Glutamatergic neuron (in vitro differentiated cells): ENCODE results near the gene ALAD. TPM values are rescaled to one million over a fixed set of nuclear protein-coding genes. Genes with fewer than 3 reads are reported as not detected.

Experiments used
- DNase-seq: peaks from one replicate; pipeline ENCODE4 v3.0.0; 2022
- H3K27ac Mint-ChIP-seq: one replicate; pipeline ENCODE4 v1.8.0; 2020; ENCODE audit warnings: mild to moderate bottlenecking, mixed read lengths, inconsistent platforms; ENCODE audit not compliant: unreplicated experiment
- H3K27me3 Mint-ChIP-seq: one replicate; pipeline ENCODE4 v1.8.0; 2020; ENCODE audit warnings: mild to moderate bottlenecking, moderate library complexity, mixed read lengths, inconsistent platforms; ENCODE audit not compliant: unreplicated experiment
- H3K36me3 Mint-ChIP-seq: one replicate; pipeline ENCODE4 v1.8.0; 2020; ENCODE audit warnings: mild to moderate bottlenecking, mixed read lengths, inconsistent platforms; ENCODE audit not compliant: unreplicated experiment
- H3K4me1 Mint-ChIP-seq: one replicate; pipeline ENCODE4 v1.8.0; 2020; ENCODE audit warnings: mild to moderate bottlenecking, low read depth, mixed read lengths, inconsistent platforms; ENCODE audit not compliant: unreplicated experiment
- H3K4me3 Mint-ChIP-seq: one replicate; pipeline ENCODE4 v1.8.0; 2020; ENCODE audit warnings: mild to moderate bottlenecking, mixed read lengths, inconsistent platforms; ENCODE audit not compliant: unreplicated experiment
- H3K9me3 Mint-ChIP-seq: one replicate; pipeline ENCODE4 v1.8.0; 2020; ENCODE audit warnings: mild to moderate bottlenecking, moderate library complexity, mixed read lengths, inconsistent platforms; ENCODE audit not compliant: unreplicated experiment
- total RNA-seq: library from RNA; stranded (reverse); fragmentation: NEBNext Ultra II Directional; extraction: Animal tissue kit (Norgen Biotek cat#: 25700); gene quantifications from one replicate; pipeline ENCODE4 v1.2.1, GENCODE V29; 2021; ENCODE audit not compliant: unreplicated experiment
- TF ChIP-seq, protein P1 (sequence below): fragments of 200-600 bp; sonication (generic); IDR thresholded peaks from one replicate; pipeline ENCODE4 v1.5.0; 2021; ENCODE audit not compliant: partially characterized antibody, unreplicated experiment

Gene ALAD
- total RNA-seq, 1 donor from 2014 or later = 39.0 TPM

DNA sequence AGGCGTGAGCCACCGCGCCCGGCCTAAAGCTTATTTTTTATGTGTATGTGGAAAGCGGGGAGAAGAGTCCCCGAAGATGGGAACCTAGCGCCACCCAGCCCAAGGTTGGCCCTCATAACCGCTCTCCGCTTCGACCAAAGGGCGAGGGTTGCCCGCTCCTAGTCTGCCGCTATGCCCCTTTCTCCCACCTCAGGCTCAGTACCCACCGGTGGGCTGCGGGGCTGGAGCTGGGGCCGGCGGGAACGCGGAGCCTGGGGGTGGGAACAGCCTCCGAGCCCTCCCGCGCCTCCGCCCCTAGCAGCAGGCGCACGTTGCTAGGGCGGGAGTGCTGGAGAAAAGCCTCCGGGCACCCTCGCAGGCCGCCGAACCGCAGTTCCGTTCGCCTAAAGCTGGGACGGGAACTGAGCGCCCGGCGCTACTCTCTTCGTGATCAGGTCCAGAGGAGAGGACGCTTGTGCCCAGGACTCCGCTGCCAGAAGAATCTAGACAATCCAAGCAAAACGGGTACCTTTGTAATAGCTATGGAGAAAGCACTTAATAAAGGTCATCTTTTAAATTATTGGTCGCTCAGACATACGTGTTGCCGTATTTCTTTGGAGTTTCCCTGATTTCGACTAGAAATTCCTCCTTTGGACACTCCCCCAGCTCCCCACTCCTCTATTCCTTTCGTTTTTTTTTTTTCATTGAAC lies 60.9 kb downstream of the ALAD start, which contains the start of gene WDR31:
TSS of gene WDR31 (minus strand) at position 265 of the 689 bp plus-strand sequence. CDS start 8,253 bp downstream, outside the sequence.
- peaks cover 2% of the 10 kb centered on the region for H3K9me3 Mint-ChIP-seq

DNA sequence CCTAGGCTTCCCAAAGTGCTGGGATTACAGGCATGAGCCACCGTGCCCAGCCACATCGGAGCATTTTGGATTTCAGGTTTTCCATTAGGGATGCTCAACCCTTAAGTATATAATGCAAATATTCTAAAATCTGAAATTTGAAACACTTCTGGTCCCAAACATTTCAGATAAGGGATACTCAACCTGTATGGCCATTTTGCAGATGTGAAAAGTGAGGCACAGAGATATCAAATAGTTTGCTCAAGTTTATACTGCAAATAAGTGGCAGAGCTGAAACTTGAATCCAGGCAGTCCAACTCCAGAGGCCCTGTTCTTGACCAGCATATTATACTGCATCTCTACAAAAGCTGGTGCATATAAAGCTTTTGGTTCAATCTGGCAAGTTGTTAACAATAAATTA lies 63.4 kb downstream of the ALAD start:
- Mint-ChIP-seq H3K27me3 (peaks cover 5% of the 10 kb centered on the region), H3K27ac (no peak overlapping the region), H3K36me3 (no peaks in the 10 kb centered on the region), H3K9me3 (no peaks in the 10 kb centered on the region), H3K4me3 (no peak overlapping the region), H3K4me1 (no peaks in the 10 kb centered on the region)
- TF ChIP-seq, protein P1, sequence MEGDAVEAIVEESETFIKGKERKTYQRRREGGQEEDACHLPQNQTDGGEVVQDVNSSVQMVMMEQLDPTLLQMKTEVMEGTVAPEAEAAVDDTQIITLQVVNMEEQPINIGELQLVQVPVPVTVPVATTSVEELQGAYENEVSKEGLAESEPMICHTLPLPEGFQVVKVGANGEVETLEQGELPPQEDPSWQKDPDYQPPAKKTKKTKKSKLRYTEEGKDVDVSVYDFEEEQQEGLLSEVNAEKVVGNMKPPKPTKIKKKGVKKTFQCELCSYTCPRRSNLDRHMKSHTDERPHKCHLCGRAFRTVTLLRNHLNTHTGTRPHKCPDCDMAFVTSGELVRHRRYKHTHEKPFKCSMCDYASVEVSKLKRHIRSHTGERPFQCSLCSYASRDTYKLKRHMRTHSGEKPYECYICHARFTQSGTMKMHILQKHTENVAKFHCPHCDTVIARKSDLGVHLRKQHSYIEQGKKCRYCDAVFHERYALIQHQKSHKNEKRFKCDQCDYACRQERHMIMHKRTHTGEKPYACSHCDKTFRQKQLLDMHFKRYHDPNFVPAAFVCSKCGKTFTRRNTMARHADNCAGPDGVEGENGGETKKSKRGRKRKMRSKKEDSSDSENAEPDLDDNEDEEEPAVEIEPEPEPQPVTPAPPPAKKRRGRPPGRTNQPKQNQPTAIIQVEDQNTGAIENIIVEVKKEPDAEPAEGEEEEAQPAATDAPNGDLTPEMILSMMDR = no peak
- no peak for DNase-seq

More for the DNA sequence above, 60.9 kb downstream of the ALAD start, which contains the start of gene WDR31:
- H3K27ac Mint-ChIP-seq = peak within 1 kb of the TSS; percentile 67
- peaks cover 4% of the 10 kb centered on the region for H3K27me3 Mint-ChIP-seq
- H3K36me3 Mint-ChIP-seq = no peaks in the 10 kb centered on the region
- H3K4me3 Mint-ChIP-seq = peak within 1 kb of the TSS; percentile 93
- peak; percentile 90 for DNase-seq
- no peaks in the 10 kb centered on the region for H3K4me1 Mint-ChIP-seq
- TF ChIP-seq, protein P1 = no peak

Other genes with a start within 250 kb of the ALAD start
- 18.2 TPM for gene FKBP15, start 180.0 kb downstream of the ALAD start, total RNA-seq
- 11.2 TPM for gene SLC31A1, start 179.7 kb downstream of the ALAD start, total RNA-seq
- gene CDC26, start 125.7 kb downstream of the ALAD start, total RNA-seq = 13.4 TPM
- 21.9 TPM for gene PRPF4, start 125.6 kb downstream of the ALAD start, total RNA-seq
- gene RNF183, start 97.9 kb downstream of the ALAD start, total RNA-seq = not detected
- 1.3 TPM for gene WDR31, start 61.0 kb downstream of the ALAD start, total RNA-seq
- gene BSPRY, start 51.7 kb downstream of the ALAD start, total RNA-seq = not detected
- 7.2 TPM for gene HDHD3, start 24.3 kb downstream of the ALAD start, total RNA-seq
- gene POLE3, start 9.4 kb upstream of the ALAD start, total RNA-seq = 22.3 TPM
- gene C9orf43, start 9.5 kb upstream of the ALAD start, total RNA-seq = 0.47 TPM
- gene RGS3, start 62.4 kb upstream of the ALAD start, total RNA-seq = 18.9 TPM